Nephron progenitor cell (in vitro differentiated cells): Measurements from ENCODE around the gene CHMP3.
"Not testable (repeated sequence)": the region's sequence is repeated elsewhere in the genome, so short reads cannot be mapped to it uniquely, and the experiment has no call there.

ENCODE experiments used
- DNase-seq: peaks from one replicate; pipeline ENCODE4 v3.0.0; 2021
- H3K27ac Mint-ChIP-seq: 2 replicates; pipeline ENCODE4 v1.8.0; 2021; ENCODE audit warnings: mild to moderate bottlenecking, moderate library complexity, mixed read lengths
- H3K27me3 Mint-ChIP-seq: 2 replicates; pipeline ENCODE4 v1.8.0; 2021; ENCODE audit warnings: mild to moderate bottlenecking, low read depth, mixed read lengths; ENCODE audit not compliant: poor library complexity
- H3K36me3 Mint-ChIP-seq: 2 replicates; pipeline ENCODE4 v1.8.0; 2021; ENCODE audit warnings: low read depth, mixed read lengths
- H3K4me1 Mint-ChIP-seq: 2 replicates; pipeline ENCODE4 v1.8.0; 2021; ENCODE audit warnings: mixed read lengths
- H3K4me3 Mint-ChIP-seq: 2 replicates; pipeline ENCODE4 v1.8.0; 2021; ENCODE audit warnings: mild to moderate bottlenecking, moderate library complexity, mixed read lengths
- H3K9me3 Mint-ChIP-seq: 2 replicates; pipeline ENCODE4 v1.8.0; 2021; ENCODE audit warnings: mild to moderate bottlenecking, moderate library complexity, mixed read lengths
- TF ChIP-seq, protein P1 (sequence below): fragments of 200-600 bp; sonication (generic); IDR thresholded peaks from 2 replicates; pipeline ENCODE4 v1.5.0; 2021; ENCODE audit warnings: antibody characterized with exemption

CHMP3 gene

DNA sequence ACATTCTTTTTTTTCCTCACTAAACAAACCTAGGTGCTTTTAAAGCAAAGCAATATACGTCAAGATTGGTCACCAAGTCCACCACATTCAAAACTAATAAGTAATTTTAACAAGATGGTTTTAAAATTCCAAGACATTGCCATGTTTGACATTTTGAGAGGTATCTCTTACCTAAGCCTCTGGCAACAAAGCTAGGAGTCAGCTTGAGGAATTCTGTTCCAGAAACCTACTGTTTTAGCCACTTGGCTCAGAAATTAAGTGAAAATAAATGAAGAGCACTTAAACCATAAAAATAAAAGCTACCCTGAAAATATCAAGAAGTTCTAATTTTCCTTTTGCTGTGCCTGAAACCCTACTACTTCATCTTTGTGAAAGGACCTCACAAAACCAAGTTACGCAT, 30.0 kb upstream of the CHMP3 start:
- TF ChIP-seq, protein P1, sequence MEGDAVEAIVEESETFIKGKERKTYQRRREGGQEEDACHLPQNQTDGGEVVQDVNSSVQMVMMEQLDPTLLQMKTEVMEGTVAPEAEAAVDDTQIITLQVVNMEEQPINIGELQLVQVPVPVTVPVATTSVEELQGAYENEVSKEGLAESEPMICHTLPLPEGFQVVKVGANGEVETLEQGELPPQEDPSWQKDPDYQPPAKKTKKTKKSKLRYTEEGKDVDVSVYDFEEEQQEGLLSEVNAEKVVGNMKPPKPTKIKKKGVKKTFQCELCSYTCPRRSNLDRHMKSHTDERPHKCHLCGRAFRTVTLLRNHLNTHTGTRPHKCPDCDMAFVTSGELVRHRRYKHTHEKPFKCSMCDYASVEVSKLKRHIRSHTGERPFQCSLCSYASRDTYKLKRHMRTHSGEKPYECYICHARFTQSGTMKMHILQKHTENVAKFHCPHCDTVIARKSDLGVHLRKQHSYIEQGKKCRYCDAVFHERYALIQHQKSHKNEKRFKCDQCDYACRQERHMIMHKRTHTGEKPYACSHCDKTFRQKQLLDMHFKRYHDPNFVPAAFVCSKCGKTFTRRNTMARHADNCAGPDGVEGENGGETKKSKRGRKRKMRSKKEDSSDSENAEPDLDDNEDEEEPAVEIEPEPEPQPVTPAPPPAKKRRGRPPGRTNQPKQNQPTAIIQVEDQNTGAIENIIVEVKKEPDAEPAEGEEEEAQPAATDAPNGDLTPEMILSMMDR = no peak
- Mint-ChIP-seq H3K27ac (no peak overlapping the region), H3K36me3 (no peaks in the 10 kb centered on the region), H3K27me3 (peaks cover 5% of the 10 kb centered on the region), H3K4me3 (no peak overlapping the region), H3K4me1 (no peaks in the 10 kb centered on the region), H3K9me3 (peaks cover 16% of the 10 kb centered on the region)
- no peak for DNase-seq

DNA sequence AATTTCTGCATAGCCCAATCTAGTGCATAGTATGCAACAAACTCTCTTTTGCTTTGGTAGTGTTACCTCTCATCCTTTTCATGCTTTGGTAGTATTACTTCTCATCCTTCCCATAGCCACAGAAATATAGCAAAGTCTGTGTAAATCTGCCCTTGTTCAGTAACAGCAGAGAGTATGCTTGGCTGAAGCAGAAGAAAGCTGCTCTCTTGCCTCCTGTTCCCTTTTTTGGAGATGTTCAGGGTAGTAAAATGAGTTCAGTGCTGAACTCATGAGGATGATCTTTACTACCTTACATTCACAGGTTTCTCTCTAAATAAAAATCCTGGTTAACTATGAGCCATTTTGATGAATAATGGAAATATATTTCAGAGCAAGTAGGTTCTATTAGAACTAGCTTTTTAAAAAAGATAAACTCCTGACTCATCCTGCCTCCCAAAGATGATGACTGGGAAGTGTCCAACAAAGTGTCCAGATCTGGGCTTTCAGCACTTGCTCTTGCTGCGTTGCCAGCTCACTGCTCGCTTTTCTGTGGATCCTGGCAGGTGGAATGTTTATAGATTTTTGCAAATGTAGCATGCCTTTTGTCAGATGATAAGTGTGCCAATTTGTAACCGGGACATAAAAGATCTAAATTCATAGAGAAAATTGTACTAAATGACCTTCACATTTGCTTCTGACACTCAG, 29.4 kb upstream of the CHMP3 start:
- DNase-seq = no peak
- peaks cover 7% of the 10 kb centered on the region for H3K27me3 Mint-ChIP-seq
- no peaks in the 10 kb centered on the region for H3K36me3 Mint-ChIP-seq
- no peak overlapping the region for H3K27ac Mint-ChIP-seq
- no peaks in the 10 kb centered on the region for H3K4me1 Mint-ChIP-seq
- H3K4me3 Mint-ChIP-seq = no peak overlapping the region
- peaks cover 16% of the 10 kb centered on the region for H3K9me3 Mint-ChIP-seq
- TF ChIP-seq, protein P1 = no peak

DNA sequence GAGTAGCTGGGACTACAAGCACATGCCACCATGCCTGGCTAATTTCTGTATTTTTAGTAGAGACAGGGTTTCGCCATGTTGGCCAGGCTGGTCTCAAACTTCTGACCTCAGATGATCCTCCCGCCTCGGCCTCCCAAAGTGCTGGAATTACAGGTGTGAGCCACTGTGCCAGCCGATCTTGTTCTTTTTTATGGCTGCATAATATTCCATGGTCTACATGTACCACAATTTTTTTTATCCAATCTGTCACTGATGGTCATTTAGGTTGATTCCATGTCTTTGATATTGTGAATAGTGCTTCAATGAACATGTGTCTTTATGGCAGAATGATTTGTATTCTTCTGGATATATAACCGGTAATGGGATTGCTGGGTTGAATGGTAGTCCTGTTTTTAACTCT, 26.5 kb upstream of the CHMP3 start:
- peaks cover 12% of the 10 kb centered on the region for H3K27me3 Mint-ChIP-seq
- H3K9me3 Mint-ChIP-seq = peaks cover 16% of the 10 kb centered on the region
- not testable (repeated sequence) for H3K36me3 Mint-ChIP-seq, H3K4me3 Mint-ChIP-seq, DNase-seq, H3K4me1 Mint-ChIP-seq, H3K27ac Mint-ChIP-seq

DNA sequence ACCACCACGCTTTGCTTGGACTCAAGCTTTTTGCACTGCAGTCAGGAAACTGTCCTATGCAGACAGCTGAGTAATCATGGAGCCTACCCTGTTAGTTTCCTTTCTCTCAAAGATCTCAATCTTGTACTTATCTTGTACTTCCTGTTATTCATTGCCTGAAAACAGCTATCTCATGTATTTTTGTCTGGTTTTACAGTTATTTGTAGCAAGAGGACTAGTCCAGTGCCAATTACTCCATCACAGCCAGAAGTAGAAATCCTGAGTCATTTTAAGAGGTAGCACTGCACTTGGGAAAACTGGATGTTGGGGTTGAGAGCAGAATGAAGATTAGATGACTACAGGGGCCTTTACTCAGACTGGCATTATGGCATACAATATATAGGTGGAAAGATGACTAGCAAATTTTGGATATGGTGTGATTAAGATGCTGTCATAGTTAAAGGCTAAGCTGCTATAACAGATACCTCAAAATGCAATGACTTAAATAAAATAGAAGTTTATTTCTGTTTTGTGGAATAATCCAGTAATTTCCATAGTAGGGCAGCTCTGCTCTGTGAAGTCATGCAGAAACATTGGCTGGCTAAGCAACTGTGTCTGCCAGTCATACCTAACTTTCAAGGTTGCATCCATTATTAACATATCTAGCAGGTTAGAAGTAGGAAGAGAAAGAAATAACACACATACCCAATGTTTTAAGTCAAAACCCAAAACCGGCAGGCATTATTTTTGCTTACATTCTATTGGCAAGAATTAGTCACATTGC, 21.1 kb upstream of the CHMP3 start:
- H3K4me1 Mint-ChIP-seq = no peaks in the 10 kb centered on the region
- no peak for DNase-seq
- no peaks in the 10 kb centered on the region for H3K36me3 Mint-ChIP-seq
- TF ChIP-seq, protein P1 = no peak
- H3K27me3 Mint-ChIP-seq = peaks cover 19% of the 10 kb centered on the region
- no peaks in the 10 kb centered on the region for H3K9me3 Mint-ChIP-seq
- no peak overlapping the region for H3K27ac Mint-ChIP-seq
- H3K4me3 Mint-ChIP-seq = no peak overlapping the region

DNA sequence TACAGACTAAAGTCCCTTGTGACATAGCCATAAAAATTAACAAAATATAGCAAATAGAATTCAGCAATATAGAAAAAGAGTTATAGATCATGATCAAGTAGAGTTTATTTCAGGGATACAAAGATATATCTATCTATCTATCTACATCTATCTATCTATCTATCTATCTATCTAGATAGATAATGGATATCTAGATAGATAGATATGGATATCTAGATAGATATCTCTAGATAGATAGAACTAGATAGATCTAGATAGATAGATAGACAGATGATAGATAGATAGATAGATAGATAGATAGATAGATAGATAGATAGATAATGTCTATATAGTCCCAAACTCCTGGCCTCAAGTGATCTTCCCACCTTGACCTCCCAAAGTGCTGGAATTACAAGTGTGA, 17.3 kb upstream of the CHMP3 start:
- Mint-ChIP-seq H3K4me3 (no peak overlapping the region), H3K4me1 (no peaks in the 10 kb centered on the region)
- TF ChIP-seq, protein P1 = no peak

DNA sequence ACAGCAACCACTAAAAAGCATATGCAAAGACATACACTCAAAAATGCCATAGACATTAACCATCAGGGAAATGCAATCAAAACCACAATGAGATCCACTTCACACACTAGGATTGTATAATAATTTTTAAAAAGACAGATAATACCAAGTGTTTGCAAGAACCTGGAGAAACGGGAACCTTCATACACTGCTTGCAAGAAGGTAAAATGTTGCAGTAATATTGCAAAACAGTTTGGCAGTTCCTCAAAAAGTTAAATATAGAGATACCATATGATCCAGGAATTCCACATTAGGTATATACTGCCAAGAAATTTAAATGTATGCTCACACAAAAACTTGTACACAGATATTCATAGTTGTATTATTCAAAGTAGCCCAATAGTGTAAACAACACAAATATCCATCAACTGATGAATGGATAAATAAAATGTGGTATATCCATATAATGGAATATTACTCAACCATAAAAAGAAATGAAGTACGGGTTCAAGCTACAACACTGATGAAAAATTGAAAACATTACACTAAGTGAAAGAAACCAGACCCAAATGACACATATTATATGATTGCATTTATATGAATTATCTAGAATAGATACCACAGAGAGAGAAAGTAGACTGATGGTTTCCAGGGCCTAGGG, 14.7 kb upstream of the CHMP3 start:
- TF ChIP-seq, protein P1 = no peak
- Mint-ChIP-seq H3K27me3 (peaks cover 15% of the 10 kb centered on the region), H3K4me1 (no peaks in the 10 kb centered on the region), H3K36me3 (no peaks in the 10 kb centered on the region), H3K27ac (no peak overlapping the region), H3K4me3 (no peak overlapping the region), H3K9me3 (peaks cover 6% of the 10 kb centered on the region)
- no peak for DNase-seq

More for the DNA sequence above, 17.3 kb upstream of the CHMP3 start:
- Mint-ChIP-seq H3K9me3 (peaks cover 6% of the 10 kb centered on the region), H3K27ac (no peak overlapping the region), H3K36me3 (no peaks in the 10 kb centered on the region), H3K27me3 (peaks cover 15% of the 10 kb centered on the region)
- no peak for DNase-seq
